ENCODE results near the gene ENPEP. TPM values are rescaled to one million over a fixed set of nuclear protein-coding genes. Genes with fewer than 3 reads are reported as not detected.
A peak's percentile ranks its signal among the peaks of the same experiment; 100 is the strongest.

Gene ENPEP
- total RNA-seq, 4 donors from 2014 or later: 7.5 to 30.3 (median 15.7) TPM

DNA sequence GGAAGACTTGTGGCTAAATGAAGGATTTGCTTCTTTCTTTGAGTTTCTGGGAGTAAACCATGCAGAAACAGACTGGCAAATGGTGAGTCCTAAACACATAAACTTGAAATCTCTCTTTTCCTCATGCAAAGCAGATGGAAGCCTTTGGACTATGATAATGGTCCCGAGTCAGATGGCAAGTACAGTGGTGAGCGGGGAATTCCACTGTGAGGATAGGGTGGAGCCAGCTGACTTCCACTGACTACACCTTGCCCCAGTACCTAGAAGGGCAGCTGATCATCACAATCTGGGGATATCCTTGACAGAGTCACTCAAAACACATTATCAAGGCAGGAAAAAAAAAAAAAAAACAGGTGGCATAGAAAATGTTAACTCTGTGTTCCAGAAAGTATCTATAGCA, 34.3 kb downstream of the ENPEP start:
- TF ChIP-seq, protein P1, sequence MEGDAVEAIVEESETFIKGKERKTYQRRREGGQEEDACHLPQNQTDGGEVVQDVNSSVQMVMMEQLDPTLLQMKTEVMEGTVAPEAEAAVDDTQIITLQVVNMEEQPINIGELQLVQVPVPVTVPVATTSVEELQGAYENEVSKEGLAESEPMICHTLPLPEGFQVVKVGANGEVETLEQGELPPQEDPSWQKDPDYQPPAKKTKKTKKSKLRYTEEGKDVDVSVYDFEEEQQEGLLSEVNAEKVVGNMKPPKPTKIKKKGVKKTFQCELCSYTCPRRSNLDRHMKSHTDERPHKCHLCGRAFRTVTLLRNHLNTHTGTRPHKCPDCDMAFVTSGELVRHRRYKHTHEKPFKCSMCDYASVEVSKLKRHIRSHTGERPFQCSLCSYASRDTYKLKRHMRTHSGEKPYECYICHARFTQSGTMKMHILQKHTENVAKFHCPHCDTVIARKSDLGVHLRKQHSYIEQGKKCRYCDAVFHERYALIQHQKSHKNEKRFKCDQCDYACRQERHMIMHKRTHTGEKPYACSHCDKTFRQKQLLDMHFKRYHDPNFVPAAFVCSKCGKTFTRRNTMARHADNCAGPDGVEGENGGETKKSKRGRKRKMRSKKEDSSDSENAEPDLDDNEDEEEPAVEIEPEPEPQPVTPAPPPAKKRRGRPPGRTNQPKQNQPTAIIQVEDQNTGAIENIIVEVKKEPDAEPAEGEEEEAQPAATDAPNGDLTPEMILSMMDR (IDR thresholded peaks at IDR 0.05): no peak
- DNase-seq (ENCODE audit: low spot score): no peak
- no peak for ATAC-seq (ENCODE audit: low FRiP score)

DNA sequence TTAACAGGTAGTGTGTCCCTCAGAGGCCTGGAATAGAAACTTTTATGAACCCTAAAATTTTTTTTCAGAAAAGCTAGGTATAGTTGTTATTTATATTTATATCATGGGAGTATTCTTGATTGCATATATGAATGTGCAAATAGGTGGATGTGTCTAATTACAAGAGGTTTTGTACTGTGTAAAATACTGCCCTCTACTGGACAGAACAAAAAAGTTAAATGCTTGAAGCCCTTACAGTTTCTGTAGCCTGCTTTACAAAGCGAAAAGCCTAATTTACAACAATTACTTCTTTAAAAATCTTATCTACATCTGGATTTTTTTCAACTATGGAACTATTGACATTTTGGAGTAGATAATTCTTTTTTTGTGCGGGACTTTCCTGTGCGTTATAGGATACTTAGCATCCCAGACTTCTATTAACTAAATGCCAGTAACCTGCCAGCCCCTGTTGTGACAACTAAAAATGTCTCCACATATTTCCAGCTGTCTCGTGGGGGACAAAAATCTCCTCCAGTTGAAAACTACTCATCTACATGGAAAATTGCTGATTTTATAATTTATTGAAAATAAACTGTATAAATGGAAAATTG, 35.1 kb downstream of the ENPEP start:
- TF ChIP-seq, protein P1 (IDR thresholded peaks at IDR 0.05): no peak
- no peak for ATAC-seq (ENCODE audit: low FRiP score)
- no peak for DNase-seq (ENCODE audit: low spot score)

DNA sequence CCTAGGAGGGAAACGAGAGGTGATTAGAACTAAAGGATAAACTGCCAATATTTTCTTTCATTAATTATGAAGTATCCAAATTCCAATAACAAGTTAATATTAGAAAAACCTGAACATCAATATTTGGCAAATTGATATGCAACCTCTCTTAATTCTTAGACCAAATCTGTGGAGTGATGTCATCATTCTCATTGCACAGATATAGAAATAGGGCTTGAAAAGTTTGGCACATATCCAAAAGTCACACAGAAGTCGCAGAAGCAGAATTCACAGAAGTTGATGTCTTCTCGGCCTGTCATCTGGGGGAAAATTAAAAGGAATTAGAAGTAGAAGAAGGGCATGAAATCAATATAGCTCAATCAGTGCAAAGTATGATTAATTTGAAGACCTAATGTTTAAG, 36.9 kb downstream of the ENPEP start:
- no peak for ATAC-seq (ENCODE audit: low FRiP score)
- DNase-seq (ENCODE audit: low spot score): no peak
- TF ChIP-seq, protein P1 (IDR thresholded peaks at IDR 0.05): no peak

DNA sequence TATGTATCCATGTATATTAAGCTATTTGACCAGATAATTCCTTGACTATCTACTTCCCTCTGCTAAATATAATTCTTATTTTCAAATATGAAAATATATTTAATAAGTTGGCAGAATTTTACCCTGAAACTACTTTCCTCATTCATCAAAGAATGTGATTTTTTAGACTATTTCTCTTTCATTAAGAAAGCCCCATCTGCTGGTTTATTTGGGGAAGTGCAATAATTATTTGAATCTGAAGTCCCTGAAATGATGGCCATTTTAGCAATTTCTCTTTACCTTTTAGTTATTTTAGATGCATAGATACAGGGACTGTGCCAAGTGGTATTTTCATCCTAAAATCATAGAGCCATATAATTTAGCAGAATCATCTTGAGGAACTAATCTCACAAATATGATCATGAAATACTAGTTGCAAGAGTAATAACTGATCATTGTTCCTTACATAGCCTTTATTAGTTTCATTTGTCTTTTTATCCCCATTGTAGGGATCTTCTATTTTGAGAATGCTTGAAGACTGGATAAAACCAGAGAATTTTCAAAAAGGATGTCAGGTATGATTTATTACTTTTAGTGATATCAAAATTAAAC, 39.0 kb downstream of the ENPEP start:
- no peak for ATAC-seq (ENCODE audit: low FRiP score)
- DNase-seq (ENCODE audit: low spot score): no peak
- TF ChIP-seq, protein P1 (IDR thresholded peaks at IDR 0.05): no peak

DNA sequence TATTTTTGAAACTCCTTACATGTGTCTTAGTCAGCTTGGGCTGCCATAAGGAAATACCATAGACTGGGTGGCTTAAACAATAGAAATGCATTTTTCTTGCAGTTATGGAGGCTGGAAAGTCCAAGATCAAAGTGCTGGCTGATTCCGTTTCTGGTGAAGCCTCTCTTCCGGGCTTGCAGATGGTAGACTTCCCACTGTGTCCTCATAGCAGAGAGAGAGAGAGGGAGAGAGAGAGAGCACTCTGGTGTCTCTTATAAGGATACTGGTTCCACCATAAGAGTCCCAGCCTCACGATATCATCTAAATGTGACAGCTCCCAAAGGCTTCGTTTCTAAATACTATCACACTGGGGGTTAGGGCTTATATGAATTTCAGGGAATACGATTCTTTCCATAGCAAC, 39.7 kb downstream of the ENPEP start:
- DNase-seq (ENCODE audit: low spot score) (no peak), ATAC-seq (ENCODE audit: low FRiP score) (no peak)
- TF ChIP-seq, protein P1 (IDR thresholded peaks at IDR 0.05): no peak

DNA sequence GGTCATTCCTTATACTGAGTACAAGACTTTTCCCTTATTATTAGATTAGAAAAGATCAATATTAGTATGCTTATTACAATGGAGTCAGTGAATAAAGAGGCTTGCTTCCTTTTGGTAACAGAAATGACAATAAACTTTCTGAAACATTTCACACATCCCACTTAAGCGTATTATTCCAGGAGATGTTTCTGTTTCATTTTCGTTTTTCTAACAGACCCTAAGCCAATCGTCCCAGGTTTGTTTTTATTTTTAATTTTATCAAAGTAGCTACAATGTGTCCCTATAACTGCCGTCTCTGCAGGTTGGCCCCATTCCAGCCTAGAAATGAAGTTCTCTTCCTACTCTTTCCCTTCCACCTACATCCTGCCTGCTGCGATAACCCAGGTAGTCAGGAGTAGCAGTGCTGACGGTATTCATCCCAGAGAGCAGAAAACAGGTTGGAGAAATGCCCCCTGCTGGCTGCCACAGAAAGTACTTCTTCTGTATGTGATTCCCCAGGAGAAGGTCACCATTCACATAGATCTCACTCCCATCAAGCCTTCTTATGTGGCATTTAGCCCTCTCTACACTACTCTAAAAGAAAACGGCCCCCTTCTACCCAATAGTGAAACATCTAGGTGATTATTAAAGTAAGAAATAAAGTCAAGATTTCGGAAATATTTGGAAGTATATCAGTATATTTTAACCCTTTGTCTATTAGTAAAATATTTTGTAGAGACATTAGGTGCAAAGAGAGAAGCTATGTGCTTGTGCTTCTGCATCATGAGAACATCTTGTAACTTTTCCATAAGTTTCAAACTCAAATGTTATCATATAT, 40.4 kb downstream of the ENPEP start:
- ATAC-seq (ENCODE audit: low FRiP score) (peak; percentile 94), DNase-seq (ENCODE audit: low spot score) (peak; percentile 65)
- TF ChIP-seq, protein P1 (IDR thresholded peaks at IDR 0.05): peak in 1 of 3 donors; percentile 37
